Vein endothelial cell (primary cell): ENCODE results near the gene CTAGE4. TPM values are rescaled to one million over a fixed set of nuclear protein-coding genes. Genes with fewer than 3 reads are reported as not detected.

Experiments
- total RNA-seq: library from RNA; depleted of rRNA; stranded (reverse); fragments of >200 nt; gene quantifications from 2 replicates; pipeline ENCODE4 v1.2.3, GENCODE V29; 2012

Gene CTAGE4, protein sequence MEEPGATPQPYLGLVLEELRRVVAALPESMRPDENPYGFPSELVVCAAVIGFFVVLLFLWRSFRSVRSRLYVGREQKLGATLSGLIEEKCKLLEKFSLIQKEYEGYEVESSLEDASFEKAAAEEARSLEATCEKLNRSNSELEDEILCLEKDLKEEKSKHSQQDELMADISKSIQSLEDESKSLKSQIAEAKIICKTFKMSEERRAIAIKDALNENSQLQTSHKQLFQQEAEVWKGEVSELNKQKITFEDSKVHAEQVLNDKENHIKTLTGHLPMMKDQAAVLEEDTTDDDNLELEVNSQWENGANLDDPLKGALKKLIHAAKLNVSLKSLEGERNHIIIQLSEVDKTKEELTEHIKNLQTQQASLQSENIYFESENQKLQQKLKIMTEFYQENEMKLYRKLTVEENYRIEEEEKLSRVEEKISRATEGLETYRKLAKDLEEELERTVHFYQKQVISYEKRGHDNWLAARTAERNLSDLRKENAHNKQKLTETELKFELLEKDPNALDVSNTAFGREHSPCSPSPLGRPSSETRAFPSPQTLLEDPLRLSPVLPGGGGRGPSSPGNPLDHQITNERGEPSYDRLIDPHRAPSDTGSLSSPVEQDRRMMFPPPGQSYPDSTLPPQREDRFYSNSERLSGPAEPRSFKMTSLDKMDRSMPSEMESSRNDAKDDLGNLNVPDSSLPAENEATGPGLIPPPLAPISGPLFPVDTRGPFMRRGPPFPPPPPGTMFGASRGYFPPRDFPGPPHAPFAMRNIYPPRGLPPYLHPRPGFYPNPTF
- 0.29 TPM in 1 of 2 replicates, not detected in the other for total RNA-seq

GRCh38 chr7:144183166-144183565, at the start of gene CTAGE4:
Gene CTAGE4, plus strand, starts transcription at chr7:144183466. Its CDS starts 38 bp downstream, at chr7:144183504.

DNA sequence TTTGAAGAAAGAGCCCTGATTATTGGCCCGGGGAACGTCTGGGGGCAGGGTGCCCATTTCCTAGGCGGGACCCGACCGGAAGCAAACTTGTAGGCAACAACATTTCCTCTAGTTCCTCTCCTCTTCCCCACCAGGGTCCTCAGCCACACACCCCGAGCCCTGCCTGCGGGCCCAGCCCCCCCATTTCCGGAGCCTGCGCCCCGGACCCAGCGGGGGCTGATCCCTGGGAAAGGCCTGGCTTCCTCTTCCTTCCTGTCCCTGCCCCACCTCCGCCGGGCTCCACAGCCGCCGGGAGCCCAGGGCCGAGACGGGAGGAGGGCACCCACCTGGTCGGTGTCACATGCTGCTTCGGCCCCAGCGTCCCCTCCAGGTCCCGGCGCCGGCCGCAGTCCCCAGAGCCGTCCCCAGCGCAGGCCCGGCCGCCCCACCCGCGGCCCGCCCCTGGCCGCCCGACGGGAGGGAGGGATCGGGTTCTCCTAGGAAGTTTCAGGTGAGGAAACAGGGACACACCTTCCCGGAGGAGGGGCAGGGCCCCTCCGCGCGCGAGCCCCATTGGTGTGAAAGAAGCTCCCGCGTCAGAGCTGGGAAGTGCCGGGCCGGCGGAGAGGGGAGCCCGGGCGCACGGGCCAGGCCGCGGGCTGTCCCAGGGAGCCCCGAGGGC, 12.1 kb downstream of the CTAGE4 start, which contains the start of gene ARHGEF35:
TSS of gene ARHGEF35 (minus strand) at position 622 of the 661 bp plus-strand sequence. CDS start 7,450 bp downstream, outside the sequence.

Other genes with a start within 250 kb of the CTAGE4 start
- not detected in 2 replicates for gene OR2F2, start 248.2 kb upstream of the CTAGE4 start, total RNA-seq
- gene OR2F1, start 228.6 kb upstream of the CTAGE4 start, total RNA-seq = not detected in 2 replicates
- not detected in 2 replicates for gene OR6B1, start 183.1 kb upstream of the CTAGE4 start, total RNA-seq
- not detected in 2 replicates for gene OR2A5, start 134.5 kb upstream of the CTAGE4 start, total RNA-seq
- gene OR2A25, start 113.7 kb upstream of the CTAGE4 start, total RNA-seq = not detected in 2 replicates
- not detected in 2 replicates for gene OR2A12, start 97.2 kb upstream of the CTAGE4 start, total RNA-seq
- not detected in 2 replicates for gene OR2A2, start 73.9 kb upstream of the CTAGE4 start, total RNA-seq
- not detected in 2 replicates for gene OR2A14, start 60.3 kb upstream of the CTAGE4 start, total RNA-seq
- gene ARHGEF35, start 12.4 kb downstream of the CTAGE4 start, total RNA-seq = under 0.01 and 0.19 TPM in 2 replicates
- gene OR2A42, start 56.1 kb downstream of the CTAGE4 start, total RNA-seq = not detected in 2 replicates
- gene OR2A7, start 81.3 kb downstream of the CTAGE4 start, total RNA-seq = not detected in 2 replicates
- under 0.01 TPM in 1 of 2 replicates, not detected in the other for gene CTAGE8, start 85.8 kb downstream of the CTAGE4 start, total RNA-seq
- not detected in 2 replicates for gene OR2A1, start 129.0 kb downstream of the CTAGE4 start, total RNA-seq
- 0.29 and 0.33 TPM in 2 replicates for gene ARHGEF5, start 171.9 kb downstream of the CTAGE4 start, total RNA-seq
- gene NOBOX, start 220.2 kb downstream of the CTAGE4 start, total RNA-seq = not detected in 2 replicates